ENCODE results near the gene GPS1.

The GPS1 gene

DNA sequence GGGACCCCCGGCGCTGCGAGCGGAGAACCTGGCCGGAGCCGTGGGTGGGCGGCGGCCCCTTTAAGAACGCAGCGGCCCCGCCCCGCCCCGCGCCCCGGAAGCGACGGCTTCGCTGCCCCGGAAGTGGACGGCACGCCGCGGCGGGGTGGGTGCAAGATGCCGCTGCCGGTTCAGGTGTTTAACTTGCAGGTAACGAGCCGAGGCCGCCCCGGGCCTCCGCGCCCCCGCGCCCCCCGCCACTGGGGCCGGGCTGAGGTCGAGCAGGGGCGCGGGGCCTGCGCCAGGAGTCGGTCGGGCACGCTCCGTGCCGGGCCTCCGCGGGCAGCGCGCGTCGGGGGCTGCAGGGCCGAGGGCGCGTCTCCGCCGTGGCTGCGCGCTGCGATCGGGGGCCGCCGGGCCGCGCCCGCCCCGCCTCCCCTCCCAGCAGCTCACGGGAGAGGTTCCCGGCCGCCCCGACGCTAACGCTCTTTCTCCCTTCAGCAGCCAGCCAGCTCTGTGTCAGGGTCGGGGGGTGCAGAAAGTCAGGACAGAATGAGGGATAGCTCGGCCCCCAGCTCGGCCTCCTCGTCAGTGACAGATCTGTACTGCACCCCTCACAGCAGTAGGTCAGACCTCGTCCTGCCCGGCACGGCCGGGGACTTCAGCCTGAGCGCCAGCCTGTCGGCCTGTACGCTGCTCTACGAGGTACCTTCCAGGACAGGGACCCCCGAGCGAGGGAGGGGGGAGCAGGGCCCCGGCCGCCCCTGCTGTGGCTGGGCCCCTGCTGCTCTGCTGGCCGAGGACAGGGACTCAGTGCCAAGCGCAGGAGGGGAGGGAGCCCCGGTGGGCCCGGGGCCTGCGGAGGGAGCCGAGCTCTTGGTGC, at the start of gene GPS1, which contains the start of gene RFNG:
Gene GPS1, plus strand, starts transcription at position 123 of the 862 bp plus-strand sequence. Its CDS starts 34 bp downstream, at position 157.
Gene RFNG, minus strand, starts transcription at position 36 of the 862 bp plus-strand sequence. CDS start 45 bp downstream, outside the sequence.
- peak; percentile 92 for DNase-seq

DNA sequence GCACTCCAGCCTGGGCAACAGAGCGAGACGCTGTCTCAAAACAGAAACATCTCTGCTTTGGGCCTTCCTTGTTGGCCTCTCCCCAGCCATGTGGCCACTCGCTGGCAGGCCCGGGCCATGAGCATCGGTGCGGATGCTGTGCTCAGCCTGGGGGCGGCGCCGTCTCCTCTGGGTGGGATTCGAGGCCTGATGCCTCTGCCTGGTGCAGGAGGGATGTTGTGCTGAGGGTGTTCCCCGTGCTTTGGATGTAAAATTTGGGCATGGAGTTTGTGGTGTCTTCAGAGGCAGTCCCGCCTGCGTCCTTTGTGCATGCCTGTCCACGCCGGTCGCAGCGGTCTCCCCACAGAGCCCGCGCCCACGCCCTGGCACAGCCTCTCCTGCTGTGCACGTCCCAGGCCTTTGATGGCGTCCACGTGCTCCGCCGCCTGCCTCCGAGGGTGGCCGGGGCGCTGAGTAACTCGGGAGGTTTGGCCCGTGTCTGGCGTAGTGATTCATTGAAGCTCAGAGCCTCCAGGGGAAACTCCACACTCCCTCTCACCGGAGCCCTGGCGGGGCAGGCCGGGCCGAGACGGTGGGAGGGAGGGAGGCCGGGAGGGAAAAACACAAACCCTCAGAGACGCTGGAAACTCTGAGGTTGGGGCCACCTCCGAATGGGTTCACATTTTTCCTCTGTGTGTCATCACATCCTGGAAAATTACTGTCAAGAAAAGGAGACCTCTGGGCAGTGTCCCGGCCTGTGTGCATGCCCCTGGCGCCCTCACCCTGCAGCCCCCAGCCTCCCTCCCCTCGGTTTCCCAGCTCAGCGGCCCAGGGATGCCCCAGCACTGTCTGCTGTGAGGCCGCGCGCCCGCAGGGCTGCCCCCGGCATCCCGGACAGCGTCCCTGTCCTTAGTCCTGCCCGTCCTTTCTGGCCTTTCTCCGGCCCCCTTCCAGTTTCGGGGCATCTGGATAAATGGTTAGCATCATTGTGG, 48.0 kb upstream of the GPS1 start:
- DNase-seq, result peak; percentile 61

DNA sequence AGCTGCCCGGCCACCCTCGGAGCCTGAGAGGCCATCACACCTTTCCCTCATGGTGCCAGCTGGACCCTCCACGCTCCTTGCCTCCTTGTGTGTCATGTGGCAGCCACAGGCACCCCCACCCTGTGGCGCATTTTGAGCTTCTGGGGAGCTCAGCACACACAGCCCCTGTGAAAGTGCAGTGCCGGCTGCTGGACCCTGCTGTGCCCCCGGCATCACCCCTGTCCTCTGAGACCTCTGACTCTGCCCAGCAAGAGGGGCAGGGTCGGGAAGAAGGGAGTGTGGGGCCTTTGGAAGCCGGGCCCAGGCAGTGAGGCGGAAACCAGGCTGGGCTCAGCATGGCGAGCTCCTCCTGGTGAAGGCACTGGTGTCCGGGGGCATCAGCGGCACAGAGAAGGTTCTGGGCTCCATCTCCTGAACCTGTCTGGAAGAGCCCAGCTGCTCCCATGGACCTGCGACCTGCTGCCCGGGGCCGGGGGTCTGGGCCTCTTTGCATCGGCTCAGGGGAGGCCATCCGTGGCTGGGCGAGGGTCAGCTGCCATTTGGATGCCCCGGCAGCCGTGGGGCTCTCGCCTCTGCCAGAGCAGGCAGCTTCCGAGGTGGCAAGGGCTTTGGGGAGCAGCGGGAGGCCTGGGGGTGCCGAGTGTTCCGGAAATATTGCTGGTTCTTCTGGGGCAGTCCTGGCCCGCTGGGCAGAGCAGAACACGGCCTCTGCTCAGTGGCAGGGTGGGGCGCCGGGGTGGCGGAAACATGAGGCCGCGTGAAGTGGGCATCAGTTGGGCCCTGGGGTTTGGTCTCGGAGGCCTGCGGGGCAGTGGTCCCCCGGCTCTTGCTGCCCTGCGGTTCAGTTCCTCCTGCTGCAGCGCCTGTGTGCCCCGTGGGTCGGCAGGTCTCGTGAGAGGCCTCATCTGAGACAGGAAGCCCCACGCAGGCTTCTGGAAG, 46.9 kb upstream of the GPS1 start:
- no peak for DNase-seq

DNA sequence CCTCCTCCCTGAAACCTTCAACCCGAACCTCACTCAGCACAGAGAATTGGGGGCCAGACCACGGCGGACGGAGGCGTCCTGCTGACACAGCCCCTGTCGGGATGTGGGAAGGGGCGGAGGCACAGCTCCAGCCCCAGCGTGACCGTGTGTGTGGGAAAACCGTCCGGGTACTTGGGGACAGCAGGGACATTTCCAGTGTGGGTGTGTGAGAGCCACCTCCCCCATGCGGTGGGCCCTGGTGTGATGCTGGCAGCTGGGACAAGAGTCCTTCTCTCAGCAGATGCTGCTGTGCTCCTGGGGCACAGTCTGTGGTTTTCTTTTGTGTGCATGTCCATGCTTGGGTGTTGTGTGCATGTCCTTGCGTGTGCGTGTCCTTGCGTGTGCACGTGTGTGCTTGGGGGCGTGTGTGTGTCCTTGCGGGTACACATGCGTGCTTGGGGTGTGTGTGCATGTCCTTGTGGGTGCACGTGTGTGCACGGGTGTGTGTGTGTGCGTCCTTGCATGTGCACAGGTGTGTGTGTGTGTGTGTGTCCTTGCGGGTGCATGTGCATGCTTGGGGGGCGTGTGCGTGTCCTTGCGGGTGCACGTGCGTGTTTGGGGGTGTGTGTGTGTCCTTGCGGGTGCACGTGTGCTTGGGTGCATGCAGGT, 45.9 kb upstream of the GPS1 start:
- DNase-seq, result no peak

DNA sequence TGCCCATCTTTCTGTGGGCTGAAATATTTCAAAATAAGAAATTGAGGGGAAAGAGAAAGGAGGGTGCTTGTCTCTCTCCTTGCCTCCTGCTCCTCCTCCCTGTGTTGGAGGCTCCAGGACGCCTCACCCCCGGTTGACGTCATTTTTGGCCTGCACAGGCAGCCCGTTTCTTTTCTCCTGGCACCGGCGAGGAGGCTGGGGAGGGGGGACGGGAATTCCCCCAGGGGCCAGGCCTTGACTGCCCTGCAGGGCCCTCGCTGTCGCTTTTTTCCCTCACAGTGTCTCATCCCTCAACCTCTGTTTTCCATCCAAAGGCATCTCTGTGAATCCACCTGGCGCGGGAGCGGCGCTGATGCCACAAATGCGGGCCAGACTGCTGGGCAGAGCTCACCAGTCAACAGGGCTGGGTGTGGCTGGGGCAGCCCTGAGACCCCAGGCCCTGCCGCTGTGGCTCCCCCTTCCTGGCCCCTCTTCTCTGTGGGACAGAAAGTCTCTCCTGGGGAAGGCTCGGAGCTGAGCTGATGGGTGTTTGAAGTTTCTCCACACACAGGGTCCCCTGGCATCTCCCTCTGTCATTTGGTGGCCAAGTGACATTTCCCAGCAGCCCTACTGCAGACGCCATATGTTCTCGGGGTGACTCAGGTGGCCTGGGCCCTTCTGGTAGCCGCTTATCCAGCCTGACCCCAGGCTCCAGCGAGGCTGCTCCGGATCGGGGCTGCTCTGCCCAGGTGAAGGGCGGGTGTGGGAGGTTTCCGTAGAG, 45.0 kb upstream of the GPS1 start:
- no peak for DNase-seq

DNA sequence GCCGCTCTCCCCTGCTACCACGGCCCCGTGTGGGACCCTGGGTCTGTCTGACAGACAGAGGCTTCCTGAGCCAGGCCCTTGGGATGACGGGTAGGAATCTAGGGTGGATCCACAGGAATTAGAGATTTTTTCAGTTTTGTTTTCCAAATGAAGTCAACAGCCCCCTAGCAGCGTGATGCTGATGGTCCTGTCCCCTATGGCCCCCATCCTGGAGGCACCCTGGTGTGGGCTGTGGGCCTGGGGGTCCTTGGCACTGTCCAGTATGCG, 44.5 kb upstream of the GPS1 start:
- DNase-seq, result no peak

DNA sequence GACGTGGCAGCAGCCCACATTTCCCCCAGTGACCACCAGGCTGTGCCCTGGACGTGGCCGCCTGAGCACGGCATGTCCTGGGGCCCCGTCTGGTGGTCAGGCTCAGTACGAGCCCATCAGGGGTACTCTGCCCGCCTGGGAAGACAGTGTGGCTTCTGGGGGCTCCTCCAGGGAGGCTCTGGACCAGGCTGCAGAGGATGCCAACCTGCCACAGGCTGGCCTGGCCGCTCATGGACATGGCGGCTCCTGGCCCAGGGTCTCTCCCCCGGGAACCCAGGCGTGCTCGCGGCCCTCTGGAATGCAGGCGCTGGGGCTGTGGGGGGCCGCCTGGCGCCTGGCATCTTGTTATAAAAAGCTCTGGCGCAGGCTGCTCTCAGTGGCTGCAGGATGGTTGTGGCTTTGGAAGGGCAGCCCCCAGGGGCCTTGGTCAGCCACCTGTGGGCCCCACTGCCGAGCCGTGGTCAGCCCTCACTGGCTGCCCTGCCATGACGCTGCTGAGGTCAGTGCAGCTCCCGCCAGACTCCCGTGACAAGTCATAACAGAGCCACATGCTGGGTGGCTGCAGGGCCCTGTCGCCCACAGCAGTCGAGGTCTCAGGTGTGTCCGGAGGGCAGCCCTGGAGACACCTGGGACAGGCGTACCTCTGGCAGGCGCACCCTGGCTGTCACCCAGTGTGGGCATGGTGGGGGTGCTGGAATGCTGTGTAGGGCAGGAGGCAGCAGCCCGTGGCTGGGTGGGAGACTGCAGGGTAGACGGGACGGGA, 44.0 kb upstream of the GPS1 start:
- DNase-seq, result no peak

DNA sequence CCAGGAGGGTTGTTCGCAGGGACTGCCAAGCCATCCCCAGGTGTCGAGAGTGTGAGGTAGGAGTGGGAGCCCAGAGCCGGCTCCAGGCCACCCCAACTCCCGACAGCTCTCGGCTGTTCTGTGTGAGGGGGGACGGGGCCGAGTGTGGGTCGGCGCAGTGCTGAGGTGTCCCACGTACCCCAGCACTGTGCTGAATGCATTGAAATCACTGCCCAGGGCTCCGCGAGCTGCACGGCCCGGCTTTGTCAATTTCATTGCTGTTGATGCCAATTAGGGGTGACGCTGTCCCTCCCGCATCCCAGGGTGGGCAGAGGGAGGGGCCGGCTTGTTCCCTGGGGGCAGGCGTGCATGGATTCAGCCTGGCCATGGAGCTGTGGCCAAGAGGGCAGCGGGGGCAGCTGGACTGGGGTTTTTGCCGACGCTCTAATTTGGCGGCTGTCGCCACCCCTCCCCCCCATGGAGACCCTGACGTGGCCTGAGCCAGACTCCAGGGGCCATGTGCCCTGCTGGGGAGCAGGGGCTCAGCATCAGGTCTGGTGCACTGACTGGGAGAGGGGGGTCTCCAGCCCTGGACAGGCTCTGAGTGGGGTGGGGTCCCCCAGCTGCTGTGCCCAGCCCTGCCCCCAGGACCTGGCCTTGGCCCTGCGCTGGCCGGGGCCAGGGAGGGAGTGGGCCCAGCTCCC, 43.3 kb upstream of the GPS1 start:
- DNase-seq, result no peak

DNA sequence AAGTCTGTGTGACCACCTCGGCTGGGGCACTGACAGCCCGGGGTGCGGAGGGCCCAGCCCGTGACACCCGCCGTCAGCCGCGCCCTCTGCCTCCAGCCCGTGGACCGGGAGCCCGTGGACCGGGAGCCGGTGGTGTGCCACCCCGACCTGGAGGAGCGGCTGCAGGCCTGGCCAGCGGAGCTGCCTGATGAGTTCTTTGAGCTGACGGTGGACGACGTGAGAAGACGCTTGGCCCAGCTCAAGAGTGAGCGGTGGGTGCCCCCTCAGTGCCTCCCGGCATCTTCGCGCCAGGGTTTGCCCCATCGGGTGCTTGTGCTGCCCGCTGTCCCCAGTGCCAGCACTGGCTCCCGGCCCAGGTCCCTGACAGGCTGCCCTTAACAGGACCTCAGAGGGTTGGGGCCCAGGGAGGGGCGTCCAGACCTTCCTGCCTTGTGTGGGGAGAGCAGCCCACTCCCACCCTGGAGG, 42.7 kb upstream of the GPS1 start:
- DNase-seq, result no peak

DNA sequence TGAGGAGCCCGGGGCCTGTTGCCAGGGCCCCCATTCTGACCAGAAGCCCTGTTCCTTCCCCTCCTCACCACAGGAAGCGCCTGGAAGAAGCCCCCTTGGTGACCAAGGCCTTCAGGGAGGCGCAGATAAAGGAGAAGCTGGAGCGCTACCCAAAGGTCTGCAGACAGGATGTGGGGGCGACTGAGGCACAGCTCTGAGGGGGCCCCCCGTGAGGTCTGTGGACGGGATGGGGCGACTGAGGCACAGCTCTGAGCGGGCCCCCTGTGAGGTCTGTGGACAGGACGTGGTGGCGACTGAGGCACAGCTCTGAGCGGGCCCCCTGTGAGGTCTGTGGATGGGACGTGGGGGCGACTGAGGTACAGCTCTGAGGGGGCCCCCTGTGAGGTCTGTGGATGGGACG, 42.3 kb upstream of the GPS1 start:
- DNase-seq, result no peak

DNA sequence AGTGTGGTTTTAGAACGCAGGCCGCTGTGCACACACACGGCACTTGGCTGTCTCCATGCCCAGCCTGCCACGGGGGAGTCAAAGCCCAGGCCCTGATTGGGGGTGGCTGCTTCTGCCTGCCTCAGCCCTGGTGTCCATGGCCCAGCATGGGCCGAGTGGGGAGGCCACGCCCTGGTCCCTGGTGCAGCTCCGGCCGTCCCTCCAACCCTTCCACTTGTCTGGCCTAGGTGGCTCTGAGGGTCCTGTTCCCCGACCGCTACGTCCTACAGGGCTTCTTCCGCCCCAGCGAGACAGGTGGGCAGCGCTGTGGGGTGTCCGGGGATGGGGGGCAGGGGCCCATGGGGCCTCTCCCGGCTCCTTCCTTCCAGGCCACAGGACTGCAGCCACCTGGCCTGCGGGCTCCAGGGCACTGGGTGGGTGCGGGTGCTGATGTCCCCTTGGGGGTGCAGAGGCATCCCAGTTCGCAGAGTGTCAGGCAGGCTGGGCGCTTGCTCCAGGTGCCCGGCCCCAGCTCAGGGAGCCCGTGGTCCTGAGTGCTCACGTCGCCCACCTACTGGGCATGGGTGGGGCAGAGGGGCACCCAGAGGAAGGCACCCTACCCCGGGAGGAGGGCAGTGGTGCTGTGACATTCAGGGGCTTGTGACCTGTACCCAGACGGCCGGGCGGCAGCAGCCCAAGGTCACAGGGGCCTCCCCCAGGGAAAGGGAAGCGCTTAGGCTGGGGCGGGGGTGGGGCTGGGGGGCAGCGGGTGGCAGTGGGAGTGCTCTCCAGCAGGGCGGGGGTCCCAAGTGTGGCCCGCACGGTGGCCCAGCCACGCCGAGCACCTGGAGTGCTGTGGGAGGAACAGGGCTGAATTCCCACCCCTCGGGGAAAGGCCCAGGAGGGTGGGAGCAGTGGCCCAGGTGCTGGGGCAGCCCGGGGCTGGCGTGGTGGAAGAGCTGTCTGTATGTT, 40.8 kb upstream of the GPS1 start:
- no peak for DNase-seq

DNA sequence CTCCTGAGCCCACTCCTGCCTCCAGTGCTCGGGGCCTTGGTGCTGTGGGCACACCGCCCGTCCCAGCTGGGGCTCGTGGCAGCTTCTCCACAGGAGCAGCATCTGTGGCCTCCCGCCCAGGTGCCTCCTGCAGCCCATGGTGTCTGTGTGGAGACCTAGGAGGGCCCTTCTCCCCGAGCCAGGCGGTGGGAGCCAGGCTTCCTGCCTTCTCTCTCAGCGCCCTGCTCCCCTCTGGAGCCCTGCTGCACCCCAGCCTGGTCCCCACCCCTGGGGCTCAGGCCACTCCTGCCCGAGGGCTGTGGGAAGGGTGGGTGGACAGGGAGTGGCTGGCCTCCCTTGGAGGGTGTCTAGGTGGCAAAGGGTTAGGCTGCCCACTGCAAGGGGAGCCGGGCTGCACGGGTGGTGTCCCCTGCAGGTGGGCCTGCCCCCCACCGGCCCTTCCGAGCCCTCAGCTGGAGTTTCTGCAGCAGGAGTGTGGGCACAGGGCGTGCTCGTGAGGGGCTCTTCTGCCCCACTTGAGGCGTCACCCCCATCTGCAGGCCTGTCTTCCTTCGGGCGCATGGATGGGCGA, 40.0 kb upstream of the GPS1 start:
- DNase-seq, result no peak

DNA sequence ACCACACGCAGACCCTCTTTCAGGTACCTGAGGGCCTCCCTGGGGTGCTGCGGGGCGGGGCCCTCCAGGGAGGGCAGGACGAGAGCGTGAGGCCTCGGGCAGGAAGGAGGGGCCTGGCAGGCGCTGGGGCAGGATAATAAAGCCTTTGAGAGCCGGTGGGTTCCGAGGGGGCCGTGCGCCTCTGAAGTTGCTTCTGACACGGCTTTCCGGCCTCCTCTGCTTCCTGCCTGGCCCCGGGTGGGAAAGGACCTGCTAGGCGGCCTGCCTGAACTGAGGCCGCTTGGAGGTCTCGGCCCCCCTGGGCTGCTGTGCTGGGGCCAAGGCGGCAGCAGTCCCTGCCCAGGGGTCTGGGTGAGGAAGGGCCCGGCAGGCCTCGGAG, 39.4 kb upstream of the GPS1 start:
- DNase-seq, result no peak

DNA sequence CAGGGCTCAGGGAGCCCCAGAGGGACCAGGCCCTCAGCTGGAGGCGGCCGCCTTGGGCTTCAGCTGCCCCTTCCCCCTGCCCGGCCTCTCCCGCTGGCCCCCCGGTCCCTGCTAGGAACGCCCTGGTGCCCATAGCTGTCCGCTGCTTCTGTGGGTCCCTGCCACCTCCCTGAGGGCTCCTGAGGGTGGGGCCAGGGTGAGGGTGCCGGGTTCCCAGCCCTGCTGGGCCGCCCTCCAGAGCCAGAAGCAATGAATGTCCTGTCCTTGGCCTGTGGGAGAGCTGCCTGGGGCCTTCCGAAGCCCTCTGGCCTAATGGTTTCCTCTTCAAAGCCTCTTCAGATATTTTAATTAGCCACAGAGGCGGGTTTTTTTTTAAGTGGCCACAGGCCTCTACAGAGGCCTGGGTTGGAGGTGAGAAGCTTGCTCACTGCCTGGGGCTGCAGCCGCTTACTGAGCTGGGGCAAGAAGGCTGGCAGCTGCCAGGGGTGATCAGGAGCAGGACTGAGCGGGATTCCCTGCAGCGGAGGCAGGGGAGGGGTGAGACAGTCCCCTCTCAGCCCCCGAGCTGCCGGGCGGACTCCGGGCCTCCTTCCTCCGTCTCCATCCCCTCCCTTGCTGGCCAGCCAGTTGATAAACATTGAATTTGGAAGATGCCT, 38.9 kb upstream of the GPS1 start:
- DNase-seq, result no peak

DNA sequence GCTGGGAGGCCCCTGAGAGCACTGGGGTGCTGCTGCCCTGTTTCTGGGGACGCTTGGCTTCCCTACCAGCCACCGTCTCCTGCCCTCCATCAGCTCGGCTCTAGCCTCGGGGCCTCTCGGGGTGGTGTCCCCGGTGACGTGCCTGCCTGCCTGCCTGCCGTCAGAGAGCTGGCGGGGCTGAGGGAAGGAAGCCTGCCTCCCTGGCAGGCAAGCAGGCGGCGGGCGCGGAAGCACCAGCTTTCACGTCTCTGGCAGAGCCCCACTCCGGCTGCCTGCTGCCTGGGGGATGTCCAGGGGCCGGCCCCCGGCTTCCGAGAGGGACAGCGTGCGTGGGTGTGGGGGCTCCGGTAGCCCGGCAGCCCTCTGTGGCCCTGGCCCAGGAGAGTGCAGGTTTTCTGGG, 38.4 kb upstream of the GPS1 start:
- DNase-seq, result no peak

DNA sequence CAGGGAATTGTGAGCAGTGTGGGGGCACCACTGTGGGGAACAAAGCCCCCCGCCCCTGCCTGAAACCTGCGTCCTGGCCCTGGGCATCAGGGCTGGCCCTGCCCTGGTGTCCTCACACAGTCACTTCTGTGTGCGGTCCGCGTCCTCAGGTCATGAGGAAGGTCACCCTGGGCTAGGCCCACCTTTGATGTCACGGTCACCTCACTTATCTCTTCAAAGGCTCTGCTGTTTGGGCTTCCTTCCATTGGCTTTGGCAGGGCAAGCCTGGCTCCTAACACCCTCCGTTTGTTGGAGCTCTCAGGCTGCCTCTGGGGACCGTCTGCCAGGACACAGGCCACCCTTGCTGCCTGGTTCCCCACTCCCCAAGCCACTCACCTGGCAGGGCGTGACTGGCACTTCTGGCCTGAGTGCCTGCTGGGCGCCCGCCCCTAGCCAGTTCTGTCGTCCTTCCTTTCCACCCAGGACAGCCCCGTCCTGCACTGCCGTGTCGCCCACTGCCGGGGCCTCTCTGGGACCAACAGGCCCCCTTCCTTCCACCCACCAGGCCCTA, 37.9 kb upstream of the GPS1 start:
- no peak for DNase-seq

DNA sequence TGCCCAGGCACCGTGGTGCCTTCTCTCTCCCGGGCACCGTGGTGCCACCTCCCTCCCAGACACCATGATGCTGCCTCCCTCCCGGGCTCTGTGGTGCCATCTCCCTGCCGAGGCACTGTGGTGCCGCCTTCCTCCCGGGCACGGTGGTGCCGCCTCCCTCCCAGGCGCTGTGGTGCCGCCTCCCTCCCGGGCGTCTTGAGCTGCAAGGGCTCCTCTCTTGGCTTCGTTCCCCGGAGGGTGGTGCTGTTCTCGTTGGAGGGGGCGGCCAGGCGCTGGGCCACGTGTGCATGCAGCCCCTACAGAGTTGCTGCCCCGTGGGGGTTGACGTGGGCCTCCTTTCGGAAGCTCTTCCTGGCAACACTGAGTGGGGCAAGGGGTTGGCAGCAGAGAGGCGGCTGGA, 37.3 kb upstream of the GPS1 start:
- DNase-seq, result no peak

DNA sequence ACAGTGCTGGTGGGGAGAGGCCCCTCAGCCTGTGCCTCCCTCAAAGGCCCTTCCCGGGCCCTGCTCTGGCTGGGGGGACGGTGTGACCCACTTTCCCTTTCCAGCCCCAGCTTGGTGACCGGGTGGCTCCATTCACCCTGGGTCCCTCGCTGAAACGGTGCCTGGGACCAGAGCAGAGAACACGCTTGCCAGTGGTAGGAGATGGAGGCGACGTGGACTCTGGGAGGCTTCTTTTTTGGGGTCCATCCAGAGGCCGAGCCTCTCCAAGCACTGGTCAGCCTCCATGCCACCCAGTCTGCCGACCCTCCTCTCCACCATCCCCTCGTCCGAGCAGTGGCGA, 36.8 kb upstream of the GPS1 start:
- no peak for DNase-seq

Data from stimulated activated CD4-positive, alpha-beta T cell treated with anti-CD3 and anti-CD28 coated beads, Interleukin-15, amount 100 ng/mL, for 24 hours (primary cell).